GM10266 (cell line): ENCODE data around the gene HSH2D.

Experiments
- DNase-seq: peaks from one replicate; pipeline ENCODE4 v3.0.0; 2012; ENCODE audit errors: extremely low spot score
- CTCF ChIP-seq: IDR thresholded peaks from 2 replicates; pipeline ENCODE4 v1.5.1; 2012; ENCODE audit warnings: mild to moderate bottlenecking, low read depth; ENCODE audit not compliant: control insufficient read depth, insufficient read depth; ENCODE audit errors: missing control alignments

The HSH2D gene

DNA sequence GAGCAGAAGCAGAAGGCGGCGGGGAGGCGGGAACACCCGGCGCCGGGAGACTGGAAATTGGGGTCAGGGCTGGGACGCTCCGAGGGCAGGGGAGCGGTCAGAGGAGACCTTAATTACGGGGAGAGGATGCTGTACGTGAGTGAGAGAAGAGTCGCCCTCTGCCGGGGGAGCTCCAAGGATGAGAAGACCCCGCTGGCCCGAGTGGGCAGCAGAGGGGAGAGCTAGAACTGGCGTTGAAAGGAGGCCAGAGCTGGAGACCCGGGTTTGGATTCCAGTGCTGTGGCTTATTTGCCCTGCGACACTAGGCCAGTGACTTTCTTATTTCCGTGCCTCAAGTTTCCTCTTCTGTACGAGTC, 42.3 kb downstream of the HSH2D start:
- DNase-seq: peak; percentile 42
- peak; percentile 63 for TF ChIP-seq CTCF

DNA sequence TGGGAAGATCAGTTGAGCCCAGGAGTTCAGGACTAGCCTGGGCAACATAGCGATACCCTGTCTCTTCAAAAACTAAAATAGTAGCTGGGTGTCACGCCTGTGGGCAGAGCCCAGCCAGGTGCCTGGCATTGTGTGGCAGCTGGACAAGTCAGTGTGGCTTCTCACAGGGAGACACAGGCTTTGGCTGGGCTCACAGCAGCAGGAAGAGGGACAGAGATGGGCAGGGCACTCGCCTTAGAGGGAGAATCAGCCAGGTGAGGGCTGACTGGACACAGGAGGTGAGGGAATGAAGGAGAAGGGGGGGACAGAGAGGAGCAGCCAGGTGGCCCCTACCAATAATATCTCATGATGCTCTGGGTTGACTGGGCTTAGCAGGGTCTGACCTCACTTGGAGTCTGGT, 45.0 kb downstream of the HSH2D start:
- no peak for DNase-seq
- no peak for TF ChIP-seq CTCF

DNA sequence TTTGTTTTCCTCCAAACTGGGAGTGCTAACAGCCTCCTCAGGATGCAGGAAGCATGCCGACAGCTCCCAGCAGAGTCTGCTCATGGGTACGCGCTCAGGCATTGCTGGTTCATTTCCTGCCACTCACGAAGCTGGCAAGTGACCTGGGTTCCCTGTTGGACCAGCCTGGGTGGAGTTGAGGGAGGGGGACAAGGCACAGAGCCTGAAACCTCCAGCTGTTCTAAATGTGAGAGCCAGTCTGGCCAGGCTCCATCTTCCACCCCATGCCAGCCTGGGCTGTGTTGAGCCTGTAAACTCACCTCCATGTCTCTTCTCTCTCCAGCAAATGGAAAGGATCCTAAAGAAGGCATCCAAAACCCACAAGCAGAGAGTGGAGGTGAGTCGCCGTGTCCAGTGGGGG, 46.7 kb downstream of the HSH2D start:
- no peak for TF ChIP-seq CTCF
- no peak for DNase-seq

GRCh38 chr19:16190736-16191135, 47.3 kb downstream of the HSH2D start:
- DNase-seq: no peak
- no peak for TF ChIP-seq CTCF

DNA sequence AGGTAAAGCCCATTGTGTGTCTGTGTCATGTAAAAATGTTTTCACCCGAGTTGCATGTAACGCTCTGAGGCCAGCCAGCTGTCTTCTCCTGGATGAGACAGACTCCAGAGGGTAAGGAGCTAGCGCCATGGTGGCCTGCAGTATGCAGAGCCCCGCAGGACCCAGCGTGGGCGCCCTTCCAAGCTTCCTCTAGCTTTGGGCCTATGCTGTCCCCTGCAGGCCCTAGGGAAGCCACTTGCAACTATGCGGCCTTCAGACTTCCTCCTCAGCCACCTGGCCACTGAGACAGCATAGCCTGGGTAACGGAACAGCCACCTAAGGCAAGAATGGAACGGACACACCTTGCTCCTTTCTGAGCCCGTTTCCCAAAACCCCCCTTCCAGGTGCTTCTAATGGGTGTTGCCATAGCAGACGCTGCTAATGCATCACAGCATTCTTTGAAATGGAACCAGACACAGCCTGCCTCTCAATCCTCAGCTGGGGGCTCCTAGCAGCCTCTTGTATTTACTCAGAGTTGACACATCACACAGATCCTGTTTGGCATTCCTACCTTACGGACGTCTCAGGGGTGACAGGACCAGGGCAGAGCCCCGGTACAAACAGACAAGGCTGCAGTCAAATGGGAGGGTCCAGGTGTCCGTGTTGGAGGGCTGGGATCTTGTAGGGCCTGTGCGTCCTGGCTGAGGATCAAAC, 47.9 kb downstream of the HSH2D start:
- no peak for DNase-seq
- TF ChIP-seq CTCF: no peak

- no peak for DNase-seq
- TF ChIP-seq CTCF: no peak
These were observed 50.0 kb downstream of the HSH2D start for GRCh38 chr19:16193466-16193865.

- TF ChIP-seq CTCF: no peak
- no peak for DNase-seq
These were observed 53.7 kb downstream of the HSH2D start for GRCh38 chr19:16197188-16197621.
